H7 (cell line): Measurements from ENCODE around the gene APOL1. TPM values are rescaled to one million over a fixed set of nuclear protein-coding genes. Genes with fewer than 3 reads are reported as not detected.
A peak's percentile ranks its signal among the peaks of the same experiment; 100 is the strongest.
"Not testable (repeated sequence)": the region's sequence is repeated elsewhere in the genome, so short reads cannot be mapped to it uniquely, and the experiment has no call there.

Source experiments
- DNase-seq: peaks from one replicate; pipeline ENCODE4 v3.0.0; 2012
- H3K27me3 ChIP-seq: 2 replicates; pipeline ENCODE4 v1.6.0; 2011; ENCODE audit warnings: mild to moderate bottlenecking, low read length; ENCODE audit not compliant: control insufficient read depth, insufficient read depth
- H3K36me3 ChIP-seq: replicated peaks from 2 replicates; pipeline ENCODE4 v1.5.1; 2011; ENCODE audit warnings: low read length; ENCODE audit not compliant: control insufficient read depth, insufficient read depth
- H3K4me3 ChIP-seq: 2 replicates; pipeline ENCODE4 v1.5.1; 2011; ENCODE audit warnings: low read depth, mild to moderate bottlenecking, control low read depth, low read length, moderate library complexity; ENCODE audit not compliant: insufficient read depth
- total RNA-seq: library from RNA; depleted of rRNA; stranded (reverse); fragments of >200 nt; shearing (Covaris generic); gene quantifications from 2 replicates; pipeline ENCODE4 v1.2.3, GENCODE V29; 2014

APOL1 gene
- total RNA-seq, 1 experiment from 2014 or later = not detected

- Histone ChIP-seq H3K36me3 (peaks cover 43% of the 10 kb centered on the region), H3K27me3 (no peaks in the 10 kb centered on the region), H3K4me3 (no peak overlapping the region)
- peak; percentile 45 for DNase-seq
Observed at GRCh38 chr22:36284171-36284571, 31.2 kb downstream of the APOL1 start.

- Histone ChIP-seq H3K36me3 (peaks cover 50% of the 10 kb centered on the region), H3K27me3 (no peaks in the 10 kb centered on the region), H3K4me3 (no peak overlapping the region)
- peak; percentile 23 for DNase-seq
Observed at GRCh38 chr22:36285017-36285416, 32.1 kb downstream of the APOL1 start.

GRCh38 chr22:36285545-36285944 lies 32.6 kb downstream of the APOL1 start:
- Histone ChIP-seq H3K4me3 (no peak overlapping the region), H3K36me3 (peaks cover 50% of the 10 kb centered on the region), H3K27me3 (no peaks in the 10 kb centered on the region)
- DNase-seq = peak; percentile 32

GRCh38 chr22:36286096-36286957 lies 33.4 kb downstream of the APOL1 start:
- no peaks in the 10 kb centered on the region for H3K27me3 ChIP-seq
- H3K4me3 ChIP-seq = no peak overlapping the region
- peak; percentile 98 for DNase-seq
- H3K36me3 ChIP-seq = peaks cover 50% of the 10 kb centered on the region

GRCh38 chr22:36287881-36288515 lies 35.1 kb downstream of the APOL1 start:
- Histone ChIP-seq H3K4me3 (no peak overlapping the region), H3K27me3 (no peaks in the 10 kb centered on the region), H3K36me3 (peaks cover 57% of the 10 kb centered on the region)
- DNase-seq = peak; percentile 53

GRCh38 chr22:36288571-36289405 lies 35.9 kb downstream of the APOL1 start:
- no peaks in the 10 kb centered on the region for H3K27me3 ChIP-seq
- H3K4me3 ChIP-seq = no peak overlapping the region
- DNase-seq = peak; percentile 47
- peaks cover 63% of the 10 kb centered on the region for H3K36me3 ChIP-seq

GRCh38 chr22:36289406-36289870 lies 36.5 kb downstream of the APOL1 start:
- Histone ChIP-seq H3K4me3 (no peak overlapping the region), H3K27me3 (no peaks in the 10 kb centered on the region), H3K36me3 (peaks cover 63% of the 10 kb centered on the region)
- DNase-seq = peak; percentile 20

- H3K4me3 ChIP-seq, DNase-seq, H3K27me3 ChIP-seq: not testable (repeated sequence)
- peaks cover 63% of the 10 kb centered on the region for H3K36me3 ChIP-seq
Observed at GRCh38 chr22:36289948-36290371, 37.0 kb downstream of the APOL1 start.

GRCh38 chr22:36290391-36291075 lies 37.6 kb downstream of the APOL1 start:
- H3K4me3 ChIP-seq, H3K27me3 ChIP-seq, DNase-seq: not testable (repeated sequence)
- peaks cover 63% of the 10 kb centered on the region for H3K36me3 ChIP-seq

- H3K27me3 ChIP-seq = no peaks in the 10 kb centered on the region
- H3K4me3 ChIP-seq = no peak overlapping the region
- peaks cover 67% of the 10 kb centered on the region for H3K36me3 ChIP-seq
- peak; percentile 47 for DNase-seq
Observed at GRCh38 chr22:36291831-36292740, 39.2 kb downstream of the APOL1 start.

- peaks cover 73% of the 10 kb centered on the region for H3K36me3 ChIP-seq
Observed at GRCh38 chr22:36292823-36293530, 40.0 kb downstream of the APOL1 start.

GRCh38 chr22:36293606-36294292 lies 40.8 kb downstream of the APOL1 start:
- peaks cover 74% of the 10 kb centered on the region for H3K36me3 ChIP-seq
- H3K27me3 ChIP-seq = no peaks in the 10 kb centered on the region
- H3K4me3 ChIP-seq = no peak overlapping the region
- DNase-seq = peak; percentile 39

More at GRCh38 chr22:36292823-36293530, 40.0 kb downstream of the APOL1 start:
- Histone ChIP-seq H3K27me3 (no peaks in the 10 kb centered on the region), H3K4me3 (no peak overlapping the region)
- DNase-seq = peak; percentile 48
